Stimulated activated CD8-positive, alpha-beta memory T cell treated with anti-CD3 and anti-CD28 coated beads, Interleukin-7, amount 100 ng/mL, for 24 hours (primary cell): ENCODE data around the gene ATXN1.

ENCODE experiments used
- DNase-seq: peaks from one replicate; pipeline ENCODE4 v3.0.0-alpha.2; 2020; ENCODE audit warnings: low read depth

Gene ATXN1

GRCh38 chr6:16249971-16250370, 511.3 kb downstream of the ATXN1 start:
- no peak for DNase-seq
